IgD-negative memory B cell (primary cell): Measurements from ENCODE around the gene VAMP2. TPM values are rescaled to one million over a fixed set of nuclear protein-coding genes. Genes with fewer than 3 reads are reported as not detected.

Experiments used
- H3K27ac Mint-ChIP-seq, 3 donors: one replicate each; pipeline ENCODE4 v1.8.0; 2020 to 2022; ENCODE audit warnings: mild to moderate bottlenecking in 3 of 3, mixed read lengths in 3 of 3, moderate library complexity in 1 of 3
- H3K27me3 Mint-ChIP-seq: one replicate; pipeline ENCODE4 v1.8.0; 2021; ENCODE audit warnings: mixed read lengths
- H3K36me3 Mint-ChIP-seq: one replicate; pipeline ENCODE4 v1.8.0; 2020; ENCODE audit warnings: mild to moderate bottlenecking, mixed read lengths
- H3K4me1 Mint-ChIP-seq, 3 donors: one replicate each; pipeline ENCODE4 v1.8.0; 2020 to 2022; ENCODE audit warnings: mixed read lengths in 3 of 3, mild to moderate bottlenecking in 1 of 3
- H3K4me3 Mint-ChIP-seq, 4 donors: one replicate each; pipeline ENCODE4 v1.8.0; 2020 to 2022; ENCODE audit warnings: mild to moderate bottlenecking in 4 of 4, mixed read lengths in 4 of 4, moderate library complexity in 3 of 4
- H3K9me3 Mint-ChIP-seq, 3 donors: one replicate each; pipeline ENCODE4 v1.8.0; 2020 to 2021; ENCODE audit warnings: mixed read lengths in 3 of 3, mild to moderate bottlenecking in 1 of 3
- polyA plus RNA-seq: library from polyadenylated mRNA; unstranded; fragments of 300-500 nt; fragmentation: Illumina TruSeq; gene quantifications from one replicate; pipeline ENCODE4 v1.2.3, GENCODE V29; 2021

The VAMP2 gene, protein sequence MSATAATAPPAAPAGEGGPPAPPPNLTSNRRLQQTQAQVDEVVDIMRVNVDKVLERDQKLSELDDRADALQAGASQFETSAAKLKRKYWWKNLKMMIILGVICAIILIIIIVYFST
- 83.7 TPM for polyA plus RNA-seq

GRCh38 chr17:8162233-8162996 is at the start of gene VAMP2:
VAMP2 (minus strand) TSS chr17:8162948; CDS start chr17:8162879, 69 bp downstream.
- Mint-ChIP-seq H3K36me3 (no peaks in the 10 kb centered on the region), H3K9me3 (no peaks in the 10 kb centered on the region), H3K4me3 (peak within 1 kb of the TSS; percentile 76 to 95 (median 88)), H3K27ac (peak within 1 kb of the TSS; percentile 92 to 95 (median 95)), H3K27me3 (no peaks in the 10 kb centered on the region), H3K4me1 (peaks cover 7 to 40% (median 36%) of the 10 kb centered on the region in 3 donors)

DNA sequence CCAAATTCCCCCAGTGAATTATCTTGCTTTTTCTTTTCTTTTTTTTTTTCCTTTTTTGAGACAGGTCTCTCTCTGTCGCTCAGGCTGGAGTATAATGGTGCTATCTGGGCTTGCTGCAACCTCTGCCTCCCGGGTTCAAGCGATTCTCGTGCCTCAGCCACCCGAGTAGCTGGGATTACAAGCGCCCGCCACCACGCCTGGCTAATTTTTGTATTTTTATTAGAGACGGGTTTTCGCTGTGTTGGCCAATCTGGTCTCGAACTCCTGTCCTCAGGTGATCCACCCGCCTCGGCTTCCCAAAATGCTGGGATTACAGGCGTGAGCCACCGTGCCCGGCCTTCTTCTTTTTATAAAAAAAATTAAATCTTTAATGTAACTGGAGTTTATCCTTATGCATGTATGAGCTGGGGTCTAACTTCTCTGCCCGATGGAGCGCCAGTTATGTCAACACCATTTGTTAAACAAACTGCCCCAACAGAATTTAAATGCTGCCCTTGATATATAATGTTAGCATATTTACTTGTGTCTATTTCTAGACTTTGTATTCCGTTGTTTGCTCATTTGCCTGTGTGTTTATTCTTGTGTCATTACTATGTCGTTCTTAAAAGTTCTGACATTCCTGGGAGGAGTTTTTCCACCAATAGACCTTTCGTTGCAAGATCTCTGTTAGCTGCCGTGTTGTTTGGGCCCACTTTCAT is 48.2 kb upstream of the VAMP2 start:
- peaks cover 2% of the 10 kb centered on the region for H3K36me3 Mint-ChIP-seq
- H3K9me3 Mint-ChIP-seq, result no peaks in the 10 kb centered on the region
- peaks cover 11 to 14% (median 12%) of the 10 kb centered on the region in 3 donors for H3K4me1 Mint-ChIP-seq
- H3K27me3 Mint-ChIP-seq, result no peaks in the 10 kb centered on the region
- peak overlapping the region; percentile 70 to 97 (median 94) for H3K27ac Mint-ChIP-seq
- peak overlapping the region; percentile 81 to 99 (median 96) for H3K4me3 Mint-ChIP-seq

DNA sequence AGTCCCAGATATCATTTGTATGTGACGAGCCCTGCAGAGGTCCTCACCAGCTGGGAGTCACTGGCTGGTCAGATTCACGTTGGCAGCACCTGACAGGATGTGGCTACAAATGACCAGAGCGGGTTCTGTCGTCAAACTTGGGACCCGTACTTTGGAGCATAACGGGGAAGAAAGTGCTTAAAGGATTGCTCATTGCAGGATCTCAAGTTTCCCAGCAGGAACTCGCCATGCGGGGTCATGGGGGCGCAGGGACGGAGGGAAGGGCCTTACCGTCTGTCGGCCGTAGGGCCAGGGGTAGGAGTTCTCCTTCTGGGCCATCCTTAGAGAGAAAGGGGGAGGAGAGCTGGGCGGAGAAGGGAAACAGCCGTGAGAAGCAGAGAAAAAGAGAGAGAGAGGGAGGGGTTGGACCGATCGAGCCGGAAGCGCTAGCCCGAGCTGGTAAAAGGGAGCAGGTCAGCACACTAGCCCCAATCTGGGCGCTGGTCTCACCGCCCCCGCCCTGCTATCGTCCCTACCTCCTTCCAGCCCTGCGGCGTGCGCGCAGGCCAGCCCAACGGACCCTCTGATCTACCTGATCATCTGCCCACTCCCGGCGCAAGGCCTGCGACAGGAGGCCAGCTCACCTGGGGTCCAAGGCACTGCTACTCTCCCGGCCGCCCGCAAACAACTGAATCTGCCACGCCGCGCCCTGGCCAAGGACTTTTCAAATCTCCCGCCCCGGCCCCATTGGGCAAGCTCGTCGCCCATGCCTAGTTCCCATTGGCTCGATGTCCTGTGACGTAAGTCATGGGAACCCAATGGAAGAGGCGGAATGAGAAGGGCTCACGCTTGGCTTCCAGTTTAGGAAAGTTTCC is 47.4 kb upstream of the VAMP2 start, which contains the start of gene AURKB:
Gene AURKB, minus strand, starts transcription at position 669 of the 854 bp plus-strand sequence. Its CDS starts 351 bp downstream, at position 318.
- no peaks in the 10 kb centered on the region for H3K27me3 Mint-ChIP-seq
- H3K4me3 Mint-ChIP-seq, result peak within 1 kb of the TSS; percentile 81 to 99 (median 96)
- H3K4me1 Mint-ChIP-seq, result peaks cover 11 to 14% (median 12%) of the 10 kb centered on the region in 3 donors
- H3K27ac Mint-ChIP-seq, result peak within 1 kb of the TSS; percentile 70 to 97 (median 94)
- peaks cover 2% of the 10 kb centered on the region for H3K36me3 Mint-ChIP-seq
- H3K9me3 Mint-ChIP-seq, result no peaks in the 10 kb centered on the region

GRCh38 chr17:8206536-8206935 is 43.8 kb upstream of the VAMP2 start:
- H3K4me3 Mint-ChIP-seq, result peak overlapping the region in 1 of 4 donors; percentile 35
- no peaks in the 10 kb centered on the region for H3K9me3 Mint-ChIP-seq
- no peaks in the 10 kb centered on the region for H3K27me3 Mint-ChIP-seq
- peaks cover 12 to 14% (median 14%) of the 10 kb centered on the region in 3 donors for H3K4me1 Mint-ChIP-seq
- H3K27ac Mint-ChIP-seq, result peak overlapping the region in 1 of 3 donors; percentile 24
- peaks cover 2% of the 10 kb centered on the region for H3K36me3 Mint-ChIP-seq

DNA sequence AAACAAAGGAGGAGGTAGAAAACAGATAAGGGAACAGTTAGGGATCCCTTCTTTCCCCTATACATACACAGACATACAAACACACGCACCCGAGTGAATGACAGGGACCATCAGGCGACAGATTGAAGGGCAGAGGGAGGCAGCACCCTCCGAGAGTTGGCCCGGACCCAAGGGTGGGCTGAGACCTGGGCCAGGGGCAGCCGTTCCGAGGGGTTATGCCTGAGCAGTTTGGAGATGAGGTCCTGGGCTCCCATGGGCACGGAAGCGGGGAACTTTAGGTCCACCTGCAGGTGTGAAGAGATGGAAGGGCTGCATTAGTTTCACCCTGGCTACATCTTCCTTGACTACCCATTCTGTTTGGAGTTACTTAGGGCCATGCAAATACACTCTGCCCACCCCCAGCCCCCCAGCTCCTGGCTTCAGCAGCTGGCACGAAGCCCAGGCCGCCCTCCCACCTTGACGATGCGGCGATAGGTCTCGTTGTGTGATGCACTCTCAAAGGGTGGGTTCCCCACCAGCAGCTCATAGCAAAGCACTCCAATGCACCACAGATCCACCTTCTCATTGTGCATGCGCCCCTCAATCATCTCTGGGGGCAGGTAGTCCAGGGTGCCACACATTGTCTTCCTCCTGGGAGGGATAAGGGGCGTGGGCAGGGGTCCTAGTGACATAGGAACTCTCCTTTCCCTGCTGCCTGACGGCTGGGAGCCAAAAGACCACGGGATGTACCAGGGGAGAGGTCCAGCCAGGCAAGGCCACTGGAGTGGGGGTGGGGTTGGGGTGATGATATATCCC is 42.2 kb upstream of the VAMP2 start:
- Mint-ChIP-seq H3K36me3 (peaks cover 2% of the 10 kb centered on the region), H3K4me3 (no peak overlapping the region), H3K27me3 (no peaks in the 10 kb centered on the region), H3K27ac (peak overlapping the region in 2 of 3 donors; percentile 46 to 69), H3K4me1 (peaks cover 5 to 7% (median 6%) of the 10 kb centered on the region in 3 donors), H3K9me3 (no peaks in the 10 kb centered on the region)

- H3K9me3 Mint-ChIP-seq, result no peaks in the 10 kb centered on the region
- no peaks in the 10 kb centered on the region for H3K36me3 Mint-ChIP-seq
- H3K27me3 Mint-ChIP-seq, result no peaks in the 10 kb centered on the region
- H3K27ac Mint-ChIP-seq, result no peak overlapping the region
- no peak overlapping the region for H3K4me3 Mint-ChIP-seq
- H3K4me1 Mint-ChIP-seq, result peaks cover 13 to 17% (median 16%) of the 10 kb centered on the region in 3 donors
Observed at GRCh38 chr17:8192070-8192815, 29.5 kb upstream of the VAMP2 start.

GRCh38 chr17:8190506-8190905 is 27.8 kb upstream of the VAMP2 start:
- peak overlapping the region; percentile 85 to 95 (median 92) for H3K27ac Mint-ChIP-seq
- no peaks in the 10 kb centered on the region for H3K9me3 Mint-ChIP-seq

DNA sequence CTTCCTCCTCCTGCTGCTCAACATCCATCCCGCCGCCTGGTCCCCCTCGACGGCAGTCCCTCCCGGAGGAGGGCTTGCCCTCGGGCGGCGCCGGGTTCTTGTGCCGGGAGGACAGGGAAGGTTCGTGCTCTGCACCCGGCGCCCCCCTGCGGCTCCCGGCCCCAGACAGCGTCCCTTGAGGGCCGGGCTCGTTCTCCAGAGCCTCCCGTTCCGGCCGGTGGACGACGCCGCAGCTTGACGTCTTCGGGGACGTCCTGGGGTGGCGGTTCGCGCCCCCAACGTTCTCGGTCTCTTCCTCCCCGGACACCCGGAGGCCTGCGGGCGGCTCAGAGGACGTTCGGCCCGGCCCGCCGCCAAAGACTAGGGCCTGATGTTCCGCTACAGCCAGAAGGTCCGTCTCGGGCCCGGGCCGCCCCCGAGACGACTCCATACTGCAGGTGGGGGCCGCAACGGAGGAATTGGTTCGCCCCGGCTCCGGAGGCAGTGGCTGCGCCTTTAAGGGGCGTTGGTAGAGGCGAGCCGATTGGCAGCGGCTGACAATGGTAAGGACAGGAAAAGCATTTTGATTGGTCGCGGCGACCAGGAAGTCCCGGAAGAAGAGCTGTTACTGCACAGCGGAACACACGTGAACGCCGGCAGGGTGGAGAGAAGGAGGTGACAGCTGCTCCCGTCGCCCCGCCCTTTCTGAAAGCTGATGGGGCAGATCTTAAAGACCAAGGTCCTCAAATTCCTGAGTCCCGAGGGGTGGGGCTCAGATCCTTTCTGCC is 27.1 kb upstream of the VAMP2 start, which contains the start of gene BORCS6:
Gene BORCS6, minus strand, starts transcription at position 470 of the 767 bp plus-strand sequence. Its CDS starts 40 bp downstream, at position 430.
- H3K9me3 Mint-ChIP-seq, result no peaks in the 10 kb centered on the region
- no peaks in the 10 kb centered on the region for H3K27me3 Mint-ChIP-seq
- peak within 1 kb of the TSS in 1 of 4 donors; percentile 2 for H3K4me3 Mint-ChIP-seq
- no peaks in the 10 kb centered on the region for H3K36me3 Mint-ChIP-seq
- H3K27ac Mint-ChIP-seq, result peak within 1 kb of the TSS; percentile 85 to 95 (median 92)
- H3K4me1 Mint-ChIP-seq, result peaks cover 5 to 10% (median 9%) of the 10 kb centered on the region in 3 donors

More at GRCh38 chr17:8190506-8190905, 27.8 kb upstream of the VAMP2 start:
- Mint-ChIP-seq H3K4me1 (peaks cover 5 to 9% (median 9%) of the 10 kb centered on the region in 3 donors), H3K27me3 (no peaks in the 10 kb centered on the region), H3K4me3 (peak overlapping the region in 1 of 4 donors; percentile 2), H3K36me3 (no peaks in the 10 kb centered on the region)

GRCh38 chr17:8189041-8189710 is 26.4 kb upstream of the VAMP2 start:
- Mint-ChIP-seq H3K27me3 (no peaks in the 10 kb centered on the region), H3K36me3 (no peaks in the 10 kb centered on the region), H3K4me3 (no peak overlapping the region), H3K4me1 (peaks cover 5 to 13% (median 9%) of the 10 kb centered on the region in 3 donors), H3K9me3 (no peaks in the 10 kb centered on the region), H3K27ac (peak overlapping the region in 1 of 3 donors; percentile 95)

DNA sequence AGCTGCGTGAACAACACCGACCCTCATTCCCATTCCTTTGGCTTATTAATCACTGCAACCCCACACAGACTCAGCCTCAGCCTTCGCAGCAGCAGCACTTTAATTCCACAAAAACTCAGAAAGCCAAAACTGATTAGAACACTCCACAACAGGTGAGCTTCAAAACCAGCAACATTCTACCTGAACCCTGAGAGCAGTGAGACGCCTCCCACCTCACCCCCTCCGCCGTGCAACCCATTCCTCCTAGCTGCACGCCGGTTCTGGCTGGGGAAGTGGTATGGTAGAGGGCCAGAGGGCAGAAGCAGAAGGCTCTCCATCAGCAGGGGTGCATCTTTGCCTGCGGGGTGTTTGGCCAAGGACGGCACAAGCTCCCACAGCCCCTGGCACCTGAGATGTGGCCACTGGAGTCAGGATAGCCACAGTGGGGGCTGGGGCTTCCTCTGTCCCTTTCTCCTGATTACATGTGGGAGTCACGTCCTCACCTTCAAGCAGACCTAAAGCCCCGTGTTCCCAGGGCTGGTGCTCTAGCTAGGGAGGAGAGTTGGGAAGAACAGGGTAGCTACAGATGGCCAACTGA is 25.6 kb upstream of the VAMP2 start:
- Mint-ChIP-seq H3K9me3 (no peaks in the 10 kb centered on the region), H3K27ac (no peak overlapping the region), H3K4me1 (peaks cover 5 to 13% (median 11%) of the 10 kb centered on the region in 3 donors), H3K36me3 (no peaks in the 10 kb centered on the region), H3K4me3 (no peak overlapping the region), H3K27me3 (no peaks in the 10 kb centered on the region)

DNA sequence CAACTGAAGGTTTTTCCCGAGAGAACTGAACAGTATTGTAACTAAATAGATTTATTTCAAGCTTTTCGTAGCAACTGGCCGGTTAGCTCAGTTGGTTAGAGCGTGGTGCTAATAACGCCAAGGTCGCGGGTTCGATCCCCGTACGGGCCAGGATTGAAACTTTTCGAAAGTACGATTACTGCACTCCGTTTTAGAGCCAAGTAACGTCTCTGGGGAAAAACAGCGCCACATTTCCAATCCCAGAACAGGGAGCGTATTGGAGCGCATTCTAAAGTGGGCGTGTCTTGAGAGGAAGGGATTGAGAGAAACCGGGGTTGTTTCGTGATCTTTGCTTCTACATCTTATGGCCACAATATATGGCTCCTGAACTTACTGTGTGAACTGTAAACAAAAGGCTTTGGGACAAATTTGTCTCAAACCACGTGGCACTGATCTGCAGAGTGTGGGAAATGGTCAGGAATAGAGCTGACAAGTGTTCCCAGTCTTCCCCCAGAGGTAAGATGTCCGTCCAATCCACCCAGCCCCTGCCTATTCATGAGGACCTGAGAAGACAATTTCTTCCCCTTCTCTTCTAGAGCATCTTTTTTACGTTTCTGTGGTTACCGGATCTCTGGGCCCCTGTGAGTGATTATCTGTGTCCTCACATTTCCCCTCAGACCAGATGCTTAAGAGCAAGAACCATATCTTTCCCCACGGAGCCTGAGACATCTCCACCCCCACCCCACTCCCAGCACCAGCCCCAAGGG is 24.9 kb upstream of the VAMP2 start:
- no peaks in the 10 kb centered on the region for H3K9me3 Mint-ChIP-seq
- H3K27me3 Mint-ChIP-seq, result no peaks in the 10 kb centered on the region
- H3K27ac Mint-ChIP-seq, result no peak overlapping the region
- H3K36me3 Mint-ChIP-seq, result no peaks in the 10 kb centered on the region
- peaks cover 5 to 13% (median 11%) of the 10 kb centered on the region in 3 donors for H3K4me1 Mint-ChIP-seq
- H3K4me3 Mint-ChIP-seq, result no peak overlapping the region
